Measurements from ENCODE around the gene LCK.

DNA sequence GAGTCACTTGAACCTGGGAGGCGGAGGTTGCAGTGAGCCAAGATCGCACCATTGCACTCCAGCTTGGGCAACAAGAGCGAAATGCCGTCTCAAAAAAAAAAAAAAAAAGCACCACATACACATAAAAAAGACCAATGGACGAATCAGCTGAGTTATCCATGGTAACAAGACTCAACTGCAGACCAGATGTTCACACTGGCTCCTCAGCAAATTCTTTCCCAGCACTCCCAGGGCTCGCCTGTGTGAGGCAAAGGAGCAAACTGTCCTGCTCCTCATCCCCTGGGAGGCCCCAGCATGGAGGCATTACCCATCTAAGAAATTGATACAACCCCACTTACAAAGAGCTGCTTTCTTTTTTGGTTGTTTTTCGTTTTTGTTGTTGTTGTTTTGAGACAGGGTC is 32.0 kb upstream of the LCK start:
- TF ChIP-seq CTCF (IDR thresholded peaks at IDR 0.05) (no peak), ZFX (IDR thresholded peaks at IDR 0.05; ENCODE audit: borderline replicate concordance) (no peak)

All from 22Rv1 (cell line).